Measurements from ENCODE around the gene HLTF.
A peak's percentile ranks its signal among the peaks of the same experiment; 100 is the strongest.
"Not testable (repeated sequence)": the region's sequence is repeated elsewhere in the genome, so short reads cannot be mapped to it uniquely, and the experiment has no call there.

Gene HLTF

DNA sequence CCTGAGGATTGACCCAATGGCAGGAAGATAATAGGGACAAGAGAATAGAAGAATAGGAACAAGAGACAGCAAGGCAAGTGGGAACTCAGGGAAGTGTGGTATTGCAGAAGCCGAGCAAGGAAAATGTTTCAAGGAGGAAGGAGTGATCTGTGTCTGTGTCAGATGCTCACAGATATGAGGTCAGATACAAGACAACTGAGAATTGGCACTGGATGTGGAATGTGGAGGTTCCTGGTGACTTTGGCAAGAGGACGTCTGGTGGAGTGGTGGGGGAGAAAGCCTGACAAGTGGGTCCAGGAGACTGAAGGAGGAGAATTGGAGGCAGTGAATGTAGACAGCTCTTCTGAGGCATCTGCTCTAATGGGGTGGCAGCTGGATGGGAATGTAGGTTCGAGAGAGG lies 70.9 kb downstream of the HLTF start:
- DNase-seq = no peak

DNA sequence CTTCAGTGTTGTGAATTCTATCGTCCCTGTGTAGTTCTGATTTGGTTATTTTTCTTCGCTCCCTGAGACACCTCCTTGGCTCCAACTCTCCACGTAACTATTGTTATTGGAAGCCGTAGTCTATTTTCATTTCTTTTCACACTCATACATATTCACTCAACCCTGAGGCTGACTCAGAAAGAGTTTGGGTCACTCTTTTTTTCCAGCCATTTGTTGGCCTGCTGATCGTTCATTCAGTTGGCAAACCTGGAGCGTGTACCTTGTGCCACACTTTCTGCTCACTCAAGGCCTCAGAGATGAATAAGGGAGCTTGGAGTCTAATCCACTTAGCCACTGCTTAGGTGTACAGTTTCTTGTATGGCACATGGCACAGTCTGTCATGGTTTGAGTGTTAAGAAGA lies 72.6 kb downstream of the HLTF start:
- DNase-seq = no peak

DNA sequence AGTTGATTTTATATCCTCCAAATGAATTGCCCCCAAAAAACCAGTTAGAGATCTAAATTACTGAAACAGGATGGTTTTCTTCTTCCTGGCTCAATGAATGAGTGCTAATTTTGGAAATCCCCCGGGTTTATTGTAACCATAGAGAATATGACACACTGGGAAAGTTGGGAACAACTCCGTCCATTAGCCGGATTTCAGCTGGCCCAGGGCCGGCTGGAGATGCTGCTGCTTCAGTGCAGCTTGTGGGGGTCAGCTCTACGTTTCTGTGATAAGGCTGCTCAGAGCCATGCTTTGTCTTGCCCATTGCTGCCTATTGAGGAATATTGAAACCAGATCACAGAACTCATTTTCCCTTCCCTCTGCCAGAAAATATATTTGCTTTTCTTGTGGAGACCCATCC lies 74.7 kb downstream of the HLTF start:
- DNase-seq = no peak

DNA sequence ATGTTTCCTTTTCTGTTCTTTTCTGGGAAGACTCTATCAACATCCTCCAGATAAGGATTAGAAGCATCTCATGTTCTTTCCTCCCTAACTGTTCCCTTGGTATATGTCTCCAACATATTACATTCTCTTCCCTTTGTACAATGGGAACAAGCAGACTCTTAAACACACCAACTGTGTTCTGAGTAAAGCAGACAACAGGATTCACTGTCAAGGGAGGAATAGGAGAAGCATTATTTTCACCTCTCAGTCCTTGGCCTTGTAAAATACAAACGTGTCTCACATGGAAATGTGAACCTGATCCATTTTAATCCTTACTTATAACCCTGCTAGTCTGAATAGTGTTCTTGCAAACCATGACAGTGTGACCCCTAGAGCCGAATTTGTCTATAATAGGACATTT lies 75.4 kb downstream of the HLTF start:
- DNase-seq = no peak

- DNase-seq = no peak
These were observed 75.8 kb downstream of the HLTF start for GRCh38 chr3:149010504-149010951.

DNA sequence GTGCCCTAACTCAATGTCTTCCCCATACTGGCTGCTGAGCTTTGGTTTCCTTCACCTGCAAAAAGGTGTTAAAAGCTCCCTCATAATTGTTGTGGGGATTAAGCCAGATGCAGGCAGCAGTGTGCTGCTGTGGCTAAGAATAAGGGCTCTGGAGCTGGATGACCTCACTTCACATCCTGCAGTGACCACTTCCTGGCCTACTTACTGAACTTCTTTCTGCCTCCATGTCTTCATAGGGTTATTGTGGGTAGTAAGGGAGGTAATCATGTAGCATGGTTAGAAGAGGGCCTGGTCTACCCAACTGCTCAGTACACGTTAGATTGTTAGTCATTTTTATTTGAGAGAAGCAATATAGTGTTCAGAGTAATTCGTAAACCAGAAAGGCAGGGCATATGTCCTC lies 76.6 kb downstream of the HLTF start:
- peak; percentile 37 to 62 for DNase-seq

DNA sequence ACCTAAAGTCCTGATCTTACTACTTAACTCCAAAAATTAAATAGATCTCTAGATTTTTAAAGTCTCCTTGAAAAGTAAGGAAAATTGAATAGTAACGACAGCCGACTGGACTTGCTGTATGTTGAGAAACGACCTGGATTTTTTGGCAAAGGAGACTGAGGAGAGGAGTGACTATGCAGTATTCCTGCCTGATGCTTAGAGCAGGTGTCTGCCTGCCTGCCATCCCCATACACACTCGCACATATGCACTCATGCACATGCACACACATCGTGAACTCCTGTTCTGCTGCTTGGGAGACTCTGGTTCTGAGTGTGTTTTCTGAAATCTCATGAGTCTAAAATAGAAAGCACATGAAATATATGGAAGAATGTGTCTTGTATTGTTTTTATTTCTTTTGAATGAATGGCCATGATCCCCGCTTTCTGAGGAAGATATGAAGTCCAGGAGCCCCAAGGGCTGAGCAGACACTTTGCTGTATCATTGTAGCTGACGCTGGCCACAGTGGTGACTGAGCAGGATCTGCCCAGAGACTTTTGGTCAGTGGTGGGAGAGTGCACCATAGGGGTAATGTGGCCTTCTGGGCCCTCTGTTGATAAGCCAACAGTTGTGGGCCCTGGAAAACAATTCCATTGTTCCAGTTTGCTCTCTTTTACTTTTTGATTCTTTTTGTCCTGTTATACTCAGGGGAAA lies 78.6 kb downstream of the HLTF start:
- no peak for DNase-seq

DNA sequence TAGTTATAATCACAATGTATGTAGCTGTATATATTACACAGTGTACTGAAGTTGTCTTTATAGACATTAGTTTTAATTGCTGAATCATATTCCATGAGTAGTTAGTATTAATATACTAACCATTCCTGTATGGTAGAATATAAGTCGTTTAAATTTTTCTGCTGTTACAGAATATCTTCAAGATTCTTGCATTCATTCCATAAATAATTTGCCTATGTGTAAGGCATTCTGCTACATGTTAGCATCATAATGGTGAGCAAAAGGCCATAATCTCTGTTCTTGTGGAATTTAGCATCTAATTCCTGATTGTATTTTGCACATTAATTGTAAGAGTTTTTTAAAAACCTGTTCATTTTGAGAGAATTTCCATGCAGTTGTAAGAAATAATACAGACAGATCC lies 80.9 kb downstream of the HLTF start:
- DNase-seq = no peak

DNA sequence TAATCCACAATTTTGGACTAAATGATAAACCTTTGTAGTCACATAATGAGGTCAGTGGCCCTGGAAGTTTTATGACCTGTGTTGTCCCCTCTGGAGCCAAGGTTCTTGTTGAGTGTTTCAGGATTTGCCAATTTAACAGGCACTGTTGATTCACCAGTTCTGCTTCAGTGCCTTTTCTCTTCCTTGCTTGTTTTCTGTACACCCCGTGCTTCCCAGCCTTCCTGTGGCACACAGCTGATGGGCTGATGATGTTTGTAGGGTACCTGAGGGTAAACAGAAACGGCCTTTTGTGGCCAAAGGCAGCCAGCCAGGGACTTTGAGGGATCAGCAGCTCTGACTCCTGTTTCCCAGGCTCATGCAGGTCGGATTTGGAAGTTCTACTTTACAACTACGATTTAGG lies 81.7 kb downstream of the HLTF start:
- DNase-seq = no peak

- DNase-seq = peak in 1 of 2 donors; percentile 24
These were observed 82.6 kb downstream of the HLTF start for GRCh38 chr3:149003653-149004305.

- DNase-seq = no peak
These were observed 84.6 kb downstream of the HLTF start for GRCh38 chr3:149001727-149002126.

DNA sequence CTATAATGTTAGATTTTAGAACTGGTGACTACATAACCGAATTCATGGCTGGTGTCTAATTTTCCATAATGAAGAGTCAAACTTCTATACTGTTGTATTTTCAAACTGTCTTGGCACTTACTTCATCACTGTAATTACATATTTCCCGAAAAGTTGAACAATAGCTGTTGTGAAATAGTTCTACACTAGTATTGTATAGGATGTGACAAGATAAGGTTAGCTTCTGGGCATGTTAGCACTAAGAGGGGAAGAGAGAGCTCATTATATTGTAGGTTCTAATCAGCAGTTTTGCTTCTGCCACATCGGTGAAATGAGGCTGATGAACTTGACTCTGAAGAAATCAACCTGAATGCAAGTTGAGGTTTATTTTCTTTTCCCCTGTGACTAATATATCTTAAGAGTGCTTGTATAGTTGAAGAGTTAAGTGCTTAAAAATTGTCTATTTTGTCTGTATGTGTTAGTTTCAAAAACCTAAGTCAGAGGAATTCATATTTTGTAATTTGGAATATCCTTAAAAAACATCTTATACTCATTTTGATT lies 86.1 kb downstream of the HLTF start:
- no peak for DNase-seq

DNA sequence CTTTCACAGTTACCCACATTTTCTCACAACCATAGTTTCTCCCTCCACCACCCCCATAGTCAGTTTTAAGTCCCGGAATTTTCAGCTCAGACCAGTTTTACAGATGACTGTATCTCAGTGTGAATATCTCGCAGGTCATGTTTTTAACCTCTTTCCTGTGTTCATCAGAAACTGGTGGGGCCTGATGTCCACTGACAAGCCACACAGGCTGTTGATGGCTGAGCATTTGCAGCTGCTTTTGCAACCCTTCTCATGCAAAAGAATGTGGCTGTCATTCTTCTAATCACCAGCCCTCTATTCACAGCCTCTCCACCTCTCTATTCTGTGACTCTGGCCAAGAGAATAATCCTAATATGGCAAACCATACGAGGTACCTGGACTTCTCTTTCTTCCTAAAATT lies 86.5 kb downstream of the HLTF start:
- DNase-seq = no peak

DNA sequence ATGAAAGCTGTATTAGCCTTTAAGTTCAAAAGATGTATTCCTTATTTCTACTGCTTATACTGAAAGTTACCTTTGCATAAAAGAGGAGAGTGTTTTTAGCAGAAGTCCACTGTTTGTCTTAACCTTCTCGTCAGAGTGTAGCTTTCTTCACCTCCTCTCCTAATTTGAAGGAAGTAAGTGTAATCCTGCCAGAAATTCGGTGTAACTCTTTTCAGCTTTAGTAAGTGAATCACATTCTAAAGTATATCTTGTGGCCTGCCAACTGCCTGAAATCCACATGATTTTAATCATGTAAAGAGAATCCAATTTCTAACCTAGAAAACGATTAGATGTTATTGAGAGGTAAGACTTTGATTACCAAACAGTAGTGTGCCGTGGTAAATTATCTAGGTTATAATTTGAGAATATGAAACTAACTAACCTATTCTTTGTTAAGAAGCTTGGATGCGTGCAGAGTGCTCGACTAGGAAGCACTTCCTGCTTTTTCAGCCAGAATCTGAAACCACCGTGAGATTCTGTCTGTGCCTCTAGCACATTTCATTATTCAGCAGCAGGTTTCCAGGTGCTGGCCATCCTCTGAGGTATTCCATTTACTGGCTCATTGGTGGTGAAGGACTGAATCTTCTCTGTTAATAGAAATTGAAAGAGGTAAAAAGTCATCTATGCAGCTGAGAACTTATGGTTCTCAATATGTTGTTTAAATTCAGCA lies 87.5 kb downstream of the HLTF start:
- peak in 1 of 2 donors; percentile 27 for DNase-seq

DNA sequence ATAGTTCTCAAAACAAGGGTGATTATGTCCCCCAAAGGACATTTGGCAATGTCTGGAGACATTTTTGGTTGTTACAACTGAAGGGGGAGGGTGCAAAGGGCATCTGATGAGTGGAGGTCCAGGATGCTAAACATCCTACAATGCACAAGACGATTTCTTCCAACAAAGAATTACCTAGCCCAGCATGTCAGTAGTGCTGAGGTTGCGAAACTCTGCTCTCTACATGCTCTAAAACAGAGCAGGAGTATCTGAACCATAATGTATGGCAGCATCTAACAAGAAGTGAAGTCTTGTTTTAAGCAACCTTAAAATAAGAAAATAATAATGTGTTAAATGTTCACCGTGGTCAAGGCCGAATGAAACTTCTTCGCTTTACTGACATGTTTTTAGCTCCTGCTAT lies 88.0 kb downstream of the HLTF start:
- DNase-seq = no peak

GRCh38 chr3:148997623-148998022 lies 88.7 kb downstream of the HLTF start:
- DNase-seq = no peak

DNA sequence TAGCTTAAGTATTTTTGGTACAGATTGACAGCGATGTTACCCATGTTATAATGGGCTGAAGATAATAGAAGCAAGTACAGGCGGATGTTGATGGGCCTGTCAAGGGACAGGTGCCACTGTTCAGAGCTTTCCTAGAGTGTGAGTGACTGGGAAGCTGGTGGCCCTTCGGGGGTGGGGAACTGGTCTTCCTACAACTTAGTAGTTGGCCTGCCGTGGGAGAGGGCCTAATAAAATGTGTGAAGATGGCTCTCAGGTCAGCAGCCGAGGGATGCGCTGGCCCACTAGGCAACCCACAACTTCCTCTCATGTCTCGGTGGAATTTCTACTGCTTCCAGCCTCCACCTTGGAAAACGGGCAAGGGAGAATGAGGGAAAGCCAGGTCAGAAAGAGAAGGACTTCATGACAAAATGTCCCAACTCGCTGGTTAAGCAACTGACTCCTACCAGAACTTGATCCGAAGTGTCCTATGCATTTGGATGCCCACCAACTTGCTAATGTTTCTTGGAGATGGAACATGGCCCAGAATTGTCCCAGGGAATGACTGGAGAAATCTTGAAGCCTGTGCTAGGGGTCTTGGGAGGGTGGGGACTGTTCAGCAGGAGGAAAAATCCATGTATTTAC lies 93.6 kb downstream of the HLTF start:
- no peak for DNase-seq

DNA sequence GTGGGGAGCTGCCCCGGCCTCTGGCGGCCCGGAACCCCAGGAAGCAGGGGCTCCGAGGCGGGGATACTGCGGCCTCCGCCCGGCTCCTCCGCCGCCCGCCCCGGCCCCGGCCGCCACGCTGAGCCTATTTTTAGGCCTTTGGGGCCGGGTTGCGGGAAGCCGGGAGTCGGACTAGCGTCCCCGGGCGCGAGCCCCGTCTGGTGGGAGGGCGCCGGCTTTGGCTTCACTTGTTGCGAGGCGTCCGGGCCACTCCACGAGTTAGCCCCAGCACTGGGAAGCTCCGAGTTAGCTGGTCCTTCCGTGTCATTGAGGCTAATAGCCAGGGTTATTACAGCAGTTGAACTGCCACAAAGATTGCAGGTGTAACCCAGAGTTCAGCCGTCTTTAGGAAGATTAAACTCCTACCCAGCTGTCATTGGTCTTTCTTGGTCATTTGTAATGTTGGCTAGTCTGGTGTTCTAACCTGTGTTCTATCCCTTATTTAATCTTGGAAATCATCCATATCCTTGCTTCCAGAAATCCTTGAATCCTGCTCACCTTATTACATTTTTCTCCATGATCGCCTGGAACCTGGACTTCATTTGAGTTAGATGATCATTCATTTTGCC lies 94.2 kb downstream of the HLTF start:
- peak in 1 of 2 donors; percentile 58 for DNase-seq

- peak; percentile 80 to 82 for DNase-seq
These were observed 94.9 kb downstream of the HLTF start, which contains the start of gene GYG1 for GRCh38 chr3:148991219-148992026. Gene GYG1, plus strand, starts transcription at chr3:148991540. Its CDS starts 101 bp downstream, at chr3:148991641.

DNA sequence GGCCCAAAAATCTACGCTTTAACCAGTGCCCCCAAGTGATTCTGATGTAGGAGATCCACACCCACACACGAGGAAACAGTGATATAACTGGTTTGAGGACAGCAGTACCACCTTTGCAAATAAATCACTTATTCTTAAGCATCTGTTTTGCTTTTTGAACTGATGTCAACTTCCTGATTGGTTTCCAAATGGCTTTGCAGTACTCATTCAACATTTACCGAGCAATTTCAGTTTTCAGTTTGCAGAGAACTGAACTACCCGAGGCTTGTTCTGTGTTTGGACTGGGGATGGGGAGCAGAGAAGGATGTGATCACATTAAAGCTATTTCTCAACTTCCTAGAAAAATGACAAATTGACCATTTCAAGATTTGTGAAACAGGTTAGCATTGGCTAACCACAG lies 96.1 kb downstream of the HLTF start:
- DNase-seq = no peak

- DNase-seq = not testable (repeated sequence)
These were observed 98.8 kb downstream of the HLTF start for GRCh38 chr3:148987551-148987950.

DNA sequence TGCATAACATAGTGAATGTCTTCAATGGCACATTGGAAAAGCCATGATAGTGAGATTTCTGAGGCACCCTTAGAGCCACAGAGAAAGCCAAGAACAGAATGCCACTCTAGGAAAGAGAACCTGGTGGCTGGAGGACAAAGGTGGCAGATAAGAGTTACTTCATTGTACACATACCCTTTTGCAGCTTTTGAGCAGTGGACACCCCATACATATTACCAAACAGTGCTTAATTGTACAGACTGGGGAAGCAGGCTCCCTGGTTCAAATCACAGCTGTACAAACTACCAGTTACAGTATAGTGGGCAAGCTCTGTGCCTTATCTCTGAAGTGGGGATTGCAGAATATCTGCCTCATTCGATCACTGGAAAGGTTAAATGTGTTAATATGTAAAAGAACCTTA lies 105.1 kb downstream of the HLTF start:
- no peak for DNase-seq

All from CD4-positive, alpha-beta T cell treated with Interferon alpha-2 for 1 hour (primary cell).